HG03175 (cell line): ENCODE data around the gene AGRP.
"Not testable (repeated sequence)": the region's sequence is repeated elsewhere in the genome, so short reads cannot be mapped to it uniquely, and the experiment has no call there.

Experiments
- ATAC-seq: cut with Tn5 transposase; IDR thresholded peaks from one replicate; pipeline ENCODE4 v1.9.1; 2021; ENCODE audit warnings: mild to moderate bottlenecking, moderate library complexity; ENCODE audit not compliant: unreplicated experiment

The AGRP gene

GRCh38 chr16:67504031-67505021 lies 21.0 kb upstream of the AGRP start:
- ATAC-seq = no peak

- no peak for ATAC-seq
Measured at GRCh38 chr16:67499106-67499505, 15.8 kb upstream of the AGRP start.

- ATAC-seq = no peak
Measured at GRCh38 chr16:67490335-67491096, 7.2 kb upstream of the AGRP start.

- no peak for ATAC-seq
Measured at GRCh38 chr16:67489401-67490083, 6.2 kb upstream of the AGRP start.

DNA sequence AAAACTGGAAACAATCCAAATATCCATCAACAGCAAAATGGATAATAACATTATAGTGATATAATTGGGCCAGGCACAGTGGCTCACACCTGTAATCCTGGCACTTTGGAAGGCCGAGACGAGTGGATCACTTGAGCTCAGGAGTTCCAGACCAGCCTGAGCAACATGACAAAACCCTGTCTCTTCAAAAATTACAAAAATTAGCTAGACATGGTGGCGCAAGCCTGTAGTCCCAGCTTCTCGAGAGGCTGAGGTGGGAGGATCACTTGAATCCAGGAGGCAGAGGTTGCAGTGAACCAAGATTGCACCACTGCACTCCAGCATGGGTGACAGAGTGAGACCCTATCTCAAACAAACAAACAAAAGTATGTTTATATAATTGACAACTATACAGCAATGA lies 4.2 kb upstream of the AGRP start:
- ATAC-seq = not testable (repeated sequence)

GRCh38 chr16:67486805-67487204 lies 3.5 kb upstream of the AGRP start:
- ATAC-seq = no peak

GRCh38 chr16:67483731-67484525 lies 581 bp upstream of the AGRP start:
- ATAC-seq = no peak

- ATAC-seq = no peak
Measured at GRCh38 chr16:67482233-67482924, 968 bp downstream of the AGRP start.

DNA sequence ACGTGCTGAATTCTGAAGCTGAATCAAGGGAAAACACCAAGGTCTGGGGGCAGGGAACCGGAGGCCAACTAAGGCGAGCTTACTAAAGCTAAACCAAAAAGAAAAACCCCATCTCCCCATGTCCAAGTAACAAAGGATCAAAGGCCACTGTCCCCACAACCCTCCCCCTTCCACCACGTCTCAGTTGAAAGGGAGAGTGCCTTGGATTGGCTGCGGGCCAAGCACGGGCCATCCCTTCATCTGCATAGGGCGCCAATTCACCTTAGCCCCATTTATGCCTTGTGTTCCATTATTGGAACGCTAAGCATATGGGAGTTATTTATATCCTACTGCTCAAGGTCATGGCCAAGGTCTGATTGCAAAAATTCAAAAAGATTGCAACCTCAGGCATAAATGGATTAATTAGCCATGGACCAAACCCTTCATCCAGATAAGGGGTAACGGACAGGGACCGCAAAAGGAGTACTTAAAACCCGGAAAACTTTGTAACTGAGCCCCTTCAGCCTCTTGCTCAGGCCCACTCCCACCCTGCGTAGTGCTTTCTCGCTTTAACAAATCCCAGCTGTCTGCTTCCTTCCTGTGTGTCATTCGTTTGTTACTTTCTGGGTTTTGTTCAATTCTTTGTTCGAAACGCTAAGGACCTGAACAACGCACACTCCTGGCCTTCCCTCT lies 1.6 kb downstream of the AGRP start:
- no peak for ATAC-seq

GRCh38 chr16:67480833-67481560 lies 2.4 kb downstream of the AGRP start, which contains the start of gene ATP6V0D1:
Gene ATP6V0D1, minus strand, starts transcription at chr16:67481157. Its CDS starts 71 bp downstream, at chr16:67481086.
- peak; percentile 94 for ATAC-seq

DNA sequence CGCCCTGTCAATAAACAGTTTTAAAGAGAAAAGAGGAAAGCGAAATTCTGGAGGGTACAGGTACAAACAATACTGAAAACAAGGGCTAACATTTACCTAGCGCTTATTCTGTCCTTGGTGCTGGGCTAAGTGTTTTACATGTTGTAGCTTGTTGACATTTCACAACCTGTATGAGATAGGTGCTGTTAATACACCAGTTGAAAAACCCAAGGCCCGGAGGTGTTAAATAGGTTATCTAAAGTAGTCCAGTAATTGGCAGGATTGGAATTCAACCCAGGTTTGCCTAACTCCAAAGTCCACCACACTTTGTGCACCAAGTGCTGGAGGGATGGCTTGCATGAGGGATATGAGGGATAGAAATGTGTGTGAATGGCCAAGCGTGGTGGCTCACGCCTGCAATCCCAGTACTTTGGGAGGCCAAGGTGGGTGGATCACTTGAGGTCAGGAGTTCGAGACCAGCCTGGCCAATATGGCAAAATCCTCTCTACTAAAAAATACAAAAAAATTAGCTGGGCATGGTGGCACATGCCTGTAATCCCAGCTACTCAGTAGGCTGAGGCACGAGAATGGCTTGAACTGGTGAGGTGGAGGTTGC lies 5.3 kb downstream of the AGRP start:
- no peak for ATAC-seq

DNA sequence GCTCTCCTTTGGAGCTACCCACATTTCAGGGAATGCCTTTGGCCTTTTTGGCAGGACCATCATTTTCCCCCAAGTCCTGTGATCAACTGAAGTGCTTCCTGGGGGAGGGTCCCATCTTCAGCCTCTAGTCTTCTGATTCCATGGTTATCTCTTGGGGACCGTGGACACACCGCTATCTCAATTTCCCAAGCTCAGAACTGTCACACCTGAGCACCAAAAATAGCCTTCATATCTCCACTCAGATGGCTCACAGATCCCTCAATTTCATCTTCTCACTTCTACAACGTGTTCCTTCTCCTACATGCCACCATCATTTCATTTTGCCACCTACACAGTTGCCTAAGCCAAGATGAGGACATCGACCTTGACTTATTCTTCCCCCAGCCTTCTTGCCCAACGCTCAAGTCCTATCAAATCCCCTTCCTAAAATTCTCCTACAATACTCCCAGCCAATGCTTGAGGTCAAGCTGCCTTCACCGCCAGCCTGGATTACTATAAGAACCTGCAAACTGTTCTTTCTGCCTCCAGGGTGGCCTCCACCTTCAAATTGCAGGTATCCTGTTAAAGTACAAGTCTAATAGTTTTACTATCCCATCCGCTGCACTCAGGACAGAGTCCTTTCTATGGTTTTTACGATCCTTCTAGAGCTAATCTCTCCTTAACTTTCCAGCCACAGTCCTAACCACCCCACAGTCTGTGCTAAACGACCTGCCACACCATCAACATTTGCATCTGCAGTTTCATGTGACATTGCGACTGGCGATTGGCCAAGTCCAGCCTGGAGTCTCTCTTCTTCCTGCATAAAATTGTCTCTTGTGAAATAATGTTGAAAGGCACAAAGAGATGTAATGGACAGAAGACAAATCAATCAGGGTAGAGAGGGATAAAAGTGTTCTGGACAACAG lies 8.5 kb downstream of the AGRP start:
- ATAC-seq = no peak

- no peak for ATAC-seq
Measured at GRCh38 chr16:67471758-67472384, 11.5 kb downstream of the AGRP start.

DNA sequence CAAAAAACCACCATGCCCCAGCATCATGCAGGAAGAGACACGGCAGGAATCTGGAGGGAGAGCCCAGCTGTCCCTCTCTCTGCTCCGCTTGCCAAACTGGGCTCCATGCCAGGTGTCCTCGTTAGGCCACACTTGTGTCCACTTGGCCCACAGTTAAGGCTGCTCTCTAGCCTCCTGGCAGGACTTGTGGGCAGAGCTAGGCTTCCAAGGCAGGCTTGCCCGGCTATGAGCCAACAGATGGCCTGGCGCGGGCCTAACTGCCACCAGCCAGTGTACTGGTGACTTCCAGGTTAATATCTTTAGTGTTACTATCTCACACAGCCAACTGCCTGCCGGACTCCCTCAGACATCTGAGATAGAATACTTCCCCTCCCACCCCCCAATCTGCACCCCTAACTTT lies 13.0 kb downstream of the AGRP start:
- no peak for ATAC-seq

DNA sequence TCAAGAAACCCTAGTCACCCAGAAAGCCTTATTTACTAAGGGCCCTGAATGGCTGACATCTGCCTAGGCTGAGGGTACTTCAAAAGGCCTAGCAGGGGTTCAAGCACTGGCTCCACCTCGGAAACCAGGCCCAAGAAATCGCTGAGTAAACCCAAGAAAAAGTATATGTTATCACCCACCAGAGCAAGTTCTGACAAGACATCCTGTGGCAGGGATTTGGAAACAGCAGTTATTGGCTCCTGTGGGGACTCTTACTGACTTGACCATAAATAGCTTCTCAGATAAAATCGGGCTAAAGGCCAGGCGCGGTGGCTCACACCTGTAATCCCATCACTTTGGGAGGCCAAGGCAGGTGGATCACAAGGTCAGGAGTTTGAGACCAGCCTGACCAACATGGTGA lies 14.6 kb downstream of the AGRP start:
- no peak for ATAC-seq

- no peak for ATAC-seq
Measured at GRCh38 chr16:67466581-67466980, 16.8 kb downstream of the AGRP start.

DNA sequence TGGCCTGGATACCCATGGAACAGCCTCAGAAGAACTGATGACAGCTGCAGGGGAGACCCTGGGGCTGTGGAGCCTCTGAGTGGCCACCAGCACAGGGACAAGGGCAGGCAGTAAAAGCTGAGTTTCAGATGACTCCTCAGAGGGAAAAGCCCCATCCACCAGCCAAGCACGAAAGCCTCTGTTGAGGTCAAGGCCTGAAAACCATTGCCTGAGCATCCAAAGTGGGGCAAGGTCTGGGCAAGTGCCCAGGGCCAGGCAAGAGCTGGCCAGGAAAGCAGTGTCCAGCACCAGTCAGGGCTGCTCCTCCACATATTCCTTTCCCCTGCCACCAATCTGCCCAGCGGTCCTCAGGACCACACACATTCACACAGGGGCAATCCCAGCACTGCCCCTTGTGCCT lies 18.8 kb downstream of the AGRP start:
- ATAC-seq = no peak
